NCI-H2196 treated with DMSO at 0.1 percent for 48 hours (cell line): Measurements from ENCODE around the gene SLC38A7.
"Not testable (repeated sequence)": the region's sequence is repeated elsewhere in the genome, so short reads cannot be mapped to it uniquely, and the experiment has no call there.

ENCODE experiments used
- DNase-seq: peaks from one replicate; lab custom pipeline; 2025; ENCODE audit not compliant: unreplicated experiment; lab: John Stamatoyannopoulos, UW

Gene SLC38A7, protein sequence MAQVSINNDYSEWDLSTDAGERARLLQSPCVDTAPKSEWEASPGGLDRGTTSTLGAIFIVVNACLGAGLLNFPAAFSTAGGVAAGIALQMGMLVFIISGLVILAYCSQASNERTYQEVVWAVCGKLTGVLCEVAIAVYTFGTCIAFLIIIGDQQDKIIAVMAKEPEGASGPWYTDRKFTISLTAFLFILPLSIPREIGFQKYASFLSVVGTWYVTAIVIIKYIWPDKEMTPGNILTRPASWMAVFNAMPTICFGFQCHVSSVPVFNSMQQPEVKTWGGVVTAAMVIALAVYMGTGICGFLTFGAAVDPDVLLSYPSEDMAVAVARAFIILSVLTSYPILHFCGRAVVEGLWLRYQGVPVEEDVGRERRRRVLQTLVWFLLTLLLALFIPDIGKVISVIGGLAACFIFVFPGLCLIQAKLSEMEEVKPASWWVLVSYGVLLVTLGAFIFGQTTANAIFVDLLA

GRCh38 chr16:58684354-58685083, at the start of gene SLC38A7:
TSS of gene SLC38A7 (minus strand) at chr16:58684770. CDS start at chr16:58680126, 4,644 bp downstream.
- DNase-seq: no peak

GRCh38 chr16:58733671-58734458, 49.3 kb upstream of the SLC38A7 start, which contains the start of gene GOT2:
TSS of gene GOT2 (minus strand) at chr16:58734316. CDS start at chr16:58734228, 88 bp downstream.
- peak; percentile 51 for DNase-seq

- DNase-seq: no peak
These were observed 48.7 kb upstream of the SLC38A7 start for GRCh38 chr16:58733248-58733670.

DNA sequence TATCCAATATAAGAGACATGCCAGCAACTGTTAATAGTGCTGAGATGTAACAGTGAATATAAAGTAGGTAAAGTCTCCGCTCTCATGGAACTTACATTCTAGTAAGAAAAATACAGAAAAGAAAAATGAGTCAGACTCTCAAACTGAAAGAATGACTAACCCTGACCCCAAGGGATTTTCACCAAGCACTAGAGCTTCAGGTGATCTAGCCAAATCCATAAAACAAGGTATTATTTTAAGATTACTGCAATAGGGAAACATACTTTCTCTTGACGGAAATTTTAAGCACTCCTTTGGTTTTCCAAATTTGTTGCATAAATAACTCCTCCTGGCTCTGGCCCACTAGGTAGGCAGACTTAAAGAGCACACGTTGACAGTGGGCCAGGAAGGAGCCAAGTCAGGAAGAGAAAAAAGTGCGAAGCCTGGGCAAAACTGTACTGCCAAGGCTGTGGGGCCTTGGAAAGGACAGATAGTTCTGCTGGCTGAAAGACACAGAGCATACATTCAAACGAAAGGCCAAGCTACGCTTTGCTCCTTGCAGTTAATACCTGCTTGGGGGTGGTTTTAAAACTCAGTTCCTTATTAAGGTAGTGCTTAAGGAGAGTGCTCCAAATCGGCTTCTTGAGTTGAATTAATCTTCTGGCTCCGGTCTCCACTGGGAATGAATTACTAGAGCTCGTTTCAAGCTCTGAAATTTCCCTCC, 48.1 kb upstream of the SLC38A7 start:
- DNase-seq: no peak

DNA sequence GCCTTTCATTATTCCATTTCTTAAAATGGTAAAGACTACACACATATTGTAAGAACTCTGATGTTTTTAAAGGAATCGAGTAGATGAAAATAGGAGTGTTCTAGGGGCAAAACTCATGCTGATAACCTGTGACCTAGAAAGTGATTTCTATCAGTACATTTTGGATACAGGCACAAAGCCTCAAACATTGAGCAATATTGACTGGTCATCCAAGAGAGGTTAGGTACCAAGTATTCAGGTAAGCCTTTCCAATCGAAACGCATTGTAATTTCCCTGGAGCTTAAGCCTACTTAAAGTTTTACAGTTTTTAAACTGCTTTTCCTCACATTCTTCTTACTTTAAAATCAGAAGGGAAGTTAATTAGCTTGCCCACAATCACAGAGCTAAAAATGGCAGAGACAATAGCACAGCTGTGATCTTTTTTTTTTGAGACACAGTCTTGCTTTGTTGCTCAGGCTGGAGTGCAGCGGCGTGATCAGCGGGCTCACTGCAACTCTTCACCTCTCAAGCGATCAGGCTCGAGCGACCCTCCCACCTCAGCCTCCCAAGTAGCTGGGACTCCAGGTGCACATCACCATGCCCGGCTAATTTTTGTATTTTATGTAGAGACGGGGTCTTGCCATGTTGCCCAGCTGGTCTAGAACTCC, 46.3 kb upstream of the SLC38A7 start:
- no peak for DNase-seq

DNA sequence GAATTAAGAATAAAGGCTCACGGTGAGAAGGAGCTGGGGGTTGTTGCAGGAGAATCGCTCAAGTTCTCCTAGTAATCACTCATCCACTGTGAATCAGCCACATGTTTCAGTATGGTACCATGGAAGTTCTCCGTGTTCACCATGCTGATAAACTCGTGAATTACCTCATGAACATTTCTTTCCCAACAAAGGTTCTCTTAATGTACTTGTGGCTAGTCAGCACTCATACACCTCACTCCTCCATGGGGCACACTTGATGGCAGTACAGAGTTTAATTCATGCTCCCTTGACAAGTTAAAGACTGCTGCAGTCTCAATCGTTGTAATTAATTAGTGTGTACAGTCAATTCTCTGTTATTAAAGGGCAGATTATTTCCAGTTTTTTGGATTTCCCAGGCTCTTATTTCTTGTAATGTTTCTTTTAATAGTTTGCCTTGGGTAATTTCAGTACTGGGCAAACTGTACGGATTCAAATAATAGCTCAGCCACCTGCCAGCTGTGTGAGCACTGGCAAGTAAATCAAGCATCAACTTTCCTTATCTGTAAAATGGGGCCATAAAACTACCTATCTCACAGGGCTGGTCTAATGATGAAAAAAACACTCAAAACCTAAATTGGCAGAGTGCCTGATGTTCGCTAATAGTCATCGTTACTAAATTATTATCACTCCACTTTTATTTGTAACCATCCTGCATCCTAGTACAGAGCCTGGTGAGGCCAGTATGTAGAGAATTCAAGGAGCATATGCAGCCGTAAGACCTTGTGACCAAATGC, 43.4 kb upstream of the SLC38A7 start:
- DNase-seq: no peak

DNA sequence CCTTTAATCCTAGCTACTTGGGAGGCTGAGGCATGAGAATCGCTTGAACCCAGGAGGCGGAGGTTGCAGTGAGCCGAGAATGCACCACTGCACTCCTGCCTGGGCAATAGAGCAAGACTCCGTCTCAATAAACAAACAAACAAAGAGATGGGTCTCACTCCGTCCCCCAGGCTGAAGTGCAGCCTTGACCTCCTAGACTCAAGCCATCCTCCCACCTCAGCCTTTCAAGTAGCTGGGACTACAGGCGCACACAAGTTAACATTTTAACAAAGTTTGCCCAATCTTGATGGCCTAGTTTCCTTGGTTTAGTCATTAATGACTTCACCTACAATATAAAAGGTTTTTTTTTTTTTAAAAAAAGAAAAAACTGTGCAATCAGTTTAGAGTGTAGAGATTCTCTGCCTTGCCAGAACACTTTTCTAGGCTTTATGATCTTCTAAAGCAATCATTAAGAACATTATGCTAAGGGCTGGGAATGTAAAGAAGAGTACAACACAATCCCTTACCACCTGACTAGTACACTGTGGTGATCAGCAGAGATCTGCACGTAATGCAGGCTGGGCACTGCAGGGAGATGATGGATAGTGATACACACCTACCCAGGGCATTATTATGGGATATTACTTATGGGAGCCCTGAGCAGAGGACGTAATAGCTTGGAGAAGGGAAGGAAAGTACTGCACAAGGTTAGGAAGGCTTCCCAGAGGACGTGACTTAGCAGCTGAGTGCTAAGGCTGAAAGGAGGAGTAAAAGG, 42.6 kb upstream of the SLC38A7 start:
- no peak for DNase-seq

GRCh38 chr16:58723109-58723508, 38.5 kb upstream of the SLC38A7 start:
- no peak for DNase-seq

DNA sequence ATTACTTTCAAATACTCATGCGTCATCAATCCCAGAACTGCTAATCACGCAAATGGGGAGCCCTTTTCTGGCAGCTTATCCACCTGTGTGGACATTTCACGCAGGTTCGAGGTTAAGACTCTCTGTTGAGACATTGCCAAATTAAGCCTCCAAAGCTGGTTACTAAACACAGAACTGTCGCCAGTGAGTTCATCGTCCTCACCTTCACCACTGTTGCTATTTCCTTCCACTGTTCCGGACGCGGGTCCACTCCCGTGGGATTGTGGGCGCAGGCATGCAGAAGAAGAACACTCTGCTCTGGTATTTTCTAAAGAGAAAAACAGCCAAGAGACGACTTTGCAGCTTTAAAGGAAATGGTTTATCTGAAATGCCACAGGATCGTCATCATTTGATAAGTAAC, 33.4 kb upstream of the SLC38A7 start:
- DNase-seq: no peak

- no peak for DNase-seq
These were observed 31.9 kb upstream of the SLC38A7 start for GRCh38 chr16:58716468-58716867.

- DNase-seq: no peak
These were observed 29.2 kb upstream of the SLC38A7 start for GRCh38 chr16:58713742-58714141.

- no peak for DNase-seq
These were observed 24.8 kb upstream of the SLC38A7 start for GRCh38 chr16:58709333-58709732.

- no peak for DNase-seq
These were observed 14.6 kb upstream of the SLC38A7 start for GRCh38 chr16:58699151-58699550.

- DNase-seq: no peak
These were observed 10.8 kb upstream of the SLC38A7 start for GRCh38 chr16:58695368-58695767.

- no peak for DNase-seq
These were observed 7.9 kb upstream of the SLC38A7 start for GRCh38 chr16:58692450-58692849.

- not testable (repeated sequence) for DNase-seq
These were observed 2.6 kb upstream of the SLC38A7 start for GRCh38 chr16:58686985-58687706.

GRCh38 chr16:58685084-58685449, 497 bp upstream of the SLC38A7 start:
- DNase-seq: no peak

- no peak for DNase-seq
These were observed 593 bp downstream of the SLC38A7 start for GRCh38 chr16:58684001-58684353.
